ENCODE data around the gene ACSL3.

Gene ACSL3

GRCh38 chr2:222944971-222945740 is 84.3 kb downstream of the ACSL3 start:
- DNase-seq = no peak

GRCh38 chr2:222945887-222946286 is 85.1 kb downstream of the ACSL3 start:
- no peak for DNase-seq

GRCh38 chr2:222946700-222947287 is 86.0 kb downstream of the ACSL3 start:
- no peak for DNase-seq

- DNase-seq = no peak
Measured at GRCh38 chr2:222949073-222949472, 88.2 kb downstream of the ACSL3 start.

- no peak for DNase-seq
Measured at GRCh38 chr2:222949690-222950323, 89.0 kb downstream of the ACSL3 start.

GRCh38 chr2:222950638-222951285 is 89.9 kb downstream of the ACSL3 start:
- no peak for DNase-seq

- DNase-seq = no peak
Measured at GRCh38 chr2:222952204-222952603, 91.4 kb downstream of the ACSL3 start.

GRCh38 chr2:222955008-222955407 is 94.2 kb downstream of the ACSL3 start:
- no peak for DNase-seq

- peak; percentile 31 for DNase-seq
Measured at GRCh38 chr2:222959358-222959757, 98.5 kb downstream of the ACSL3 start.

- DNase-seq = no peak
Measured at GRCh38 chr2:222960126-222960525, 99.3 kb downstream of the ACSL3 start.

GRCh38 chr2:222963641-222964040 is 102.8 kb downstream of the ACSL3 start:
- no peak for DNase-seq

- no peak for DNase-seq
Measured at GRCh38 chr2:222964376-222965031, 103.7 kb downstream of the ACSL3 start.

- DNase-seq = no peak
Measured at GRCh38 chr2:222965555-222965954, 104.7 kb downstream of the ACSL3 start.

- no peak for DNase-seq
Measured at GRCh38 chr2:222968550-222969155, 107.8 kb downstream of the ACSL3 start.

- DNase-seq = no peak
Measured at GRCh38 chr2:222969491-222969890, 108.7 kb downstream of the ACSL3 start.

- DNase-seq = no peak
Measured at GRCh38 chr2:222972420-222972819, 111.6 kb downstream of the ACSL3 start.

- DNase-seq = no peak
Measured at GRCh38 chr2:222973237-222973636, 112.4 kb downstream of the ACSL3 start.

- no peak for DNase-seq
Measured at GRCh38 chr2:222973733-222974132, 112.9 kb downstream of the ACSL3 start.

- DNase-seq = no peak
Measured at GRCh38 chr2:222976521-222977061, 115.8 kb downstream of the ACSL3 start.

GRCh38 chr2:222977121-222977520 is 116.3 kb downstream of the ACSL3 start:
- DNase-seq = no peak

GRCh38 chr2:222978850-222979249 is 118.0 kb downstream of the ACSL3 start:
- DNase-seq = no peak

GRCh38 chr2:222979484-222979883 is 118.6 kb downstream of the ACSL3 start:
- DNase-seq = no peak
